IMR-90 (cell line): ENCODE measurements around the gene KRT35. TPM values are rescaled to one million over a fixed set of nuclear protein-coding genes. Genes with fewer than 3 reads are reported as not detected.
A peak's percentile ranks its signal among the peaks of the same experiment; 100 is the strongest.

ENCODE experiments used
- ATAC-seq: fragments of 200-7000 bp; cut with Tn5 transposase; 2 replicates; pipeline ENCODE4 v1.9.1; 2020; ENCODE audit warnings: low read depth, mild to moderate bottlenecking, moderate library complexity
- BruUV-seq: library from RNA; stranded (reverse); fragments of 400-500 nt; replicated peaks from 2 replicates; lab custom pipeline; 2021; lab: Mats Ljungman, UMichigan
- CTCF ChIA-PET: fragments of 300-600 bp; formaldehyde crosslinking; extraction: SDS; loops from one replicate; lab custom pipeline; 2021; ENCODE audit warnings: antibody characterized with exemption; lab: Yijun Ruan, JAX
- POLR2A ChIA-PET: fragments of 300-600 bp; sonication (Branson Sonifier 250); formaldehyde crosslinking; loops from one replicate; lab custom pipeline; 2022; ENCODE audit warnings: antibody characterized with exemption; ENCODE audit not compliant: unreplicated experiment; lab: Charles Lee
- DNase-seq: peaks from one replicate; pipeline ENCODE4 v3.0.0; 2013
- H2AFZ ChIP-seq: replicated peaks from 2 replicates; pipeline ENCODE3; 2013; ENCODE audit warnings: low read length, mild to moderate bottlenecking; ENCODE audit not compliant: poor library complexity
- H2AK5ac ChIP-seq: 2 replicates; pipeline ENCODE4 v1.6.1; 2013; ENCODE audit warnings: low read depth, low read length, inconsistent platforms
- H2AK9ac ChIP-seq: replicated peaks from 2 replicates; pipeline ENCODE3; 2013; ENCODE audit warnings: mild to moderate bottlenecking, low read depth, low read length, moderate library complexity; ENCODE audit not compliant: poor library complexity
- H2BK120ac ChIP-seq: 2 replicates; pipeline ENCODE4 v1.6.1; 2013; ENCODE audit warnings: low read depth, low read length, inconsistent platforms
- H2BK15ac ChIP-seq: 3 replicates; pipeline ENCODE4 v1.6.1; 2013; ENCODE audit warnings: low read depth, low read length, inconsistent platforms
- H2BK20ac ChIP-seq: 2 replicates; pipeline ENCODE4 v1.6.1; 2013; ENCODE audit warnings: low read depth, mild to moderate bottlenecking, inconsistent platforms, low read length, moderate library complexity
- H2BK5ac ChIP-seq: 2 replicates; pipeline ENCODE4 v1.6.1; 2013; ENCODE audit warnings: mild to moderate bottlenecking, low read depth, low read length, inconsistent platforms; ENCODE audit not compliant: poor library complexity, severe bottlenecking
- H3K14ac ChIP-seq: replicated peaks from 2 replicates; pipeline ENCODE4 v1.6.1; 2013; ENCODE audit warnings: low read depth, low read length, inconsistent platforms
- H3K18ac ChIP-seq: 2 replicates; pipeline ENCODE4 v1.6.1; 2013; ENCODE audit warnings: low read depth, low read length, control low read depth
- H3K23ac ChIP-seq: 2 replicates; pipeline ENCODE4 v1.6.1; 2013; ENCODE audit warnings: low read depth, low read length, inconsistent platforms
- H3K27ac ChIP-seq: 2 replicates; pipeline ENCODE4 v1.5.1; 2013; ENCODE audit warnings: mild to moderate bottlenecking, control low read depth, low read length; ENCODE audit not compliant: insufficient read depth
- H3K27me3 ChIP-seq: 2 replicates; pipeline ENCODE4 v1.6.1; 2013; ENCODE audit warnings: low read length; ENCODE audit not compliant: control insufficient read depth, insufficient read depth
- H3K36me3 ChIP-seq: 2 replicates; pipeline ENCODE4 v1.6.1; 2013; ENCODE audit warnings: low read length, mixed read lengths; ENCODE audit not compliant: control insufficient read depth, insufficient read depth
- H3K4ac ChIP-seq: 2 replicates; pipeline ENCODE4 v1.6.1; 2013; ENCODE audit warnings: low read depth, low read length, inconsistent platforms
- H3K4me1 ChIP-seq: 2 replicates; pipeline ENCODE4 v1.6.1; 2013; ENCODE audit warnings: low read length, mixed read lengths; ENCODE audit not compliant: control insufficient read depth, insufficient read depth
- H3K4me2 ChIP-seq: 2 replicates; pipeline ENCODE4 v1.6.1; 2013; ENCODE audit warnings: low read depth, mild to moderate bottlenecking, control low read depth, low read length, moderate library complexity
- H3K4me3 ChIP-seq: 2 replicates; pipeline ENCODE4 v1.5.1; 2013; ENCODE audit warnings: low read depth, mild to moderate bottlenecking, control low read depth, low read length, moderate library complexity; ENCODE audit not compliant: insufficient read depth
- H3K56ac ChIP-seq: 2 replicates; pipeline ENCODE4 v1.6.1; 2013; ENCODE audit warnings: low read length, inconsistent platforms; ENCODE audit not compliant: insufficient read depth; ENCODE audit errors: extremely low read depth
- H3K79me1 ChIP-seq, 2 experiments: 2 replicates each; pipeline ENCODE4 v1.6.1; 2013; ENCODE audit warnings: low read length in 2 of 2, inconsistent platforms in 1 of 2, low read depth in 1 of 2
- H3K9ac ChIP-seq: 2 replicates; pipeline ENCODE4 v1.6.1; 2013; ENCODE audit warnings: low read depth, low read length, control low read depth
- H3K9me1 ChIP-seq: 2 replicates; pipeline ENCODE4 v1.6.1; 2013; ENCODE audit warnings: low read length, inconsistent platforms; ENCODE audit not compliant: insufficient read depth
- H3K9me3 ChIP-seq: 2 replicates; pipeline ENCODE4 v1.6.1; 2013; ENCODE audit warnings: low read length; ENCODE audit not compliant: control insufficient read depth, insufficient read depth
- H4K20me1 ChIP-seq: 2 replicates; pipeline ENCODE4 v1.6.1; 2013; ENCODE audit warnings: low read length, inconsistent platforms; ENCODE audit not compliant: insufficient read depth
- H4K5ac ChIP-seq: 2 replicates; pipeline ENCODE4 v1.6.1; 2013; ENCODE audit warnings: mild to moderate bottlenecking, low read depth, low read length, control low read depth
- H4K8ac ChIP-seq, 2 experiments: 2 replicates each; pipeline ENCODE4 v1.6.1; 2013; ENCODE audit warnings: low read depth in 2 of 2, low read length in 2 of 2, control low read depth in 1 of 2, inconsistent platforms in 1 of 2
- H4K91ac ChIP-seq: 2 replicates; pipeline ENCODE4 v1.6.1; 2013; ENCODE audit warnings: low read depth, low read length, inconsistent platforms; ENCODE audit not compliant: insufficient read depth
- BHLHE40 ChIP-seq: fragments of 150-350 bp; IDR thresholded peaks from 2 replicates; pipeline ENCODE4 v1.6.1; 2016; ENCODE audit warnings: mild to moderate bottlenecking, low read depth, low read length
- CEBPB ChIP-seq: IDR thresholded peaks from 2 replicates; pipeline ENCODE4 v1.6.1; 2012; ENCODE audit warnings: low read depth, low read length, improper control_type of control experiment
- MXI1 ChIP-seq: IDR thresholded peaks from 2 replicates; pipeline ENCODE4 v1.6.1; 2012; ENCODE audit warnings: low read depth, mild to moderate bottlenecking, low read length, moderate library complexity, borderline replicate concordance
- POLR2A ChIP-seq: IDR thresholded peaks from 2 replicates; pipeline ENCODE4 v1.6.1; 2012; ENCODE audit warnings: mild to moderate bottlenecking, low read depth, low read length
- RAD21 ChIP-seq: IDR thresholded peaks from 2 replicates; pipeline ENCODE4 v1.6.1; 2012; ENCODE audit warnings: low read length, improper control_type of control experiment
- RCOR1 ChIP-seq: IDR thresholded peaks from 2 replicates; pipeline ENCODE4 v1.6.1; 2012; ENCODE audit warnings: mild to moderate bottlenecking, low read length, improper control_type of control experiment; ENCODE audit not compliant: insufficient replicate concordance
- WGBS, 2 experiments: methylation state at CpG; one replicate each; pipeline versions ENCODE4 v1.1.5 to v1.1.7; 2013; ENCODE audit warnings: missing lambda C conversion rate in 2 of 2; ENCODE audit not compliant: insufficient read length in 1 of 2; ENCODE audit errors: extremely low coverage in 2 of 2; 5-methylcytosine and 5-hydroxymethylcytosine counted together
- dilution Hi-C: fragments of 300-500 bp; cut with HindIII; formaldehyde crosslinking; loops from one replicate; pipeline ENCODE4 v1.14.3; 2018; ENCODE audit warnings: low sequenced_read_pairs; ENCODE audit not compliant: unreplicated experiment
- in situ Hi-C: fragments of 300-500 bp; cut with MboI; formaldehyde crosslinking; loops from 3 replicates; pipeline ENCODE4 v1.14.3; 2019; ENCODE audit warnings: low sequenced_read_pairs, inconsistent platforms, mixed read lengths
- intact Hi-C: fragments of 100-400 bp; cut with micrococcal nuclease; formaldehyde crosslinking; loops from 2 replicates; pipeline ENCODE4 v1.10.0; 2022
- polyA plus RNA-seq, 3 experiments: library from polyadenylated mRNA; depleted of rRNA; stranded (reverse); fragments of >200 nt; gene quantifications; 2 replicates each; pipeline ENCODE4 v1.2.3, GENCODE V29; 2012; ENCODE audit warnings: low replicate concordance in 1 of 3
- total RNA-seq: library from RNA; depleted of rRNA; stranded (reverse); fragments of >200 nt; gene quantifications from 2 replicates; pipeline ENCODE4 v1.2.3, GENCODE V29; 2012
- TF ChIP-seq, protein P1 (sequence below): fragments of 150-350 bp; IDR thresholded peaks from 2 replicates; pipeline ENCODE4 v1.6.1; 2016; ENCODE audit warnings: low read depth, mild to moderate bottlenecking, low read length, moderate library complexity, borderline replicate concordance
- TF ChIP-seq, protein P2 (sequence below): conservative IDR thresholded peaks from 2 replicates; pipeline ENCODE4 v1.5.1; 2012; ENCODE audit warnings: mild to moderate bottlenecking, low read depth, low read length, improper control_type of control experiment

KRT35 gene
- total and polyA plus RNA-seq, 2 of the 4 experiments (the other 2 are of a cell fraction): not detected

DNA sequence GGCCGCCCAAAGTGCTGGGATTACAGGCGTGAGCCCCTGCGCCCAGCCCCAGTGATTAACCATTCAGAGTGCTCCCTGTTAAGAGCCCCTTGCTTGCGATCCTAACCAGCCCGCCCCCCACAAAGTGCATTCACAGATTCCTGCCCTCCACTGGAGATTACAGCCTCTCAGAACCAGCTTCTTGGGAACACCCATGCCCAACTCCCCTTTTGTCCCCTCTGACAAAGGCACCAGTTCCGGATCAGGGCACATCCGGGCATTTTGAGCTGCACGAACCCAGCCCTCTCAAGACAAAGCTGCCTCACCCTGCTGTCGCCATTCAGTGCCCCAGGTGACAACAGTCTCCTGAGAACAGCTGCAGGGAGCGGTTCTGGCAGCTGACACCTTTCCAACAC, 48.0 kb upstream of the KRT35 start:
- no peak overlapping the region for H3K4me2 ChIP-seq
- H2BK20ac ChIP-seq: peak overlapping the region; percentile 62
- H3K23ac ChIP-seq: no peak overlapping the region
- H3K27me3 ChIP-seq: peaks cover 2% of the 10 kb centered on the region; the same call in 1 of the 2 replicates
- H3K4me3 ChIP-seq: no peak overlapping the region
- H3K36me3 ChIP-seq: no peaks in the 10 kb centered on the region
- TF ChIP-seq CEBPB (no peak), POLR2A (no peak), MXI1 (no peak), BHLHE40 (no peak), RAD21 (no peak), RCOR1 (no peak)
- TF ChIP-seq, protein P1, sequence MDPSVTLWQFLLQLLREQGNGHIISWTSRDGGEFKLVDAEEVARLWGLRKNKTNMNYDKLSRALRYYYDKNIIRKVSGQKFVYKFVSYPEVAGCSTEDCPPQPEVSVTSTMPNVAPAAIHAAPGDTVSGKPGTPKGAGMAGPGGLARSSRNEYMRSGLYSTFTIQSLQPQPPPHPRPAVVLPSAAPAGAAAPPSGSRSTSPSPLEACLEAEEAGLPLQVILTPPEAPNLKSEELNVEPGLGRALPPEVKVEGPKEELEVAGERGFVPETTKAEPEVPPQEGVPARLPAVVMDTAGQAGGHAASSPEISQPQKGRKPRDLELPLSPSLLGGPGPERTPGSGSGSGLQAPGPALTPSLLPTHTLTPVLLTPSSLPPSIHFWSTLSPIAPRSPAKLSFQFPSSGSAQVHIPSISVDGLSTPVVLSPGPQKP: no peak
- TF ChIP-seq, protein P2, sequence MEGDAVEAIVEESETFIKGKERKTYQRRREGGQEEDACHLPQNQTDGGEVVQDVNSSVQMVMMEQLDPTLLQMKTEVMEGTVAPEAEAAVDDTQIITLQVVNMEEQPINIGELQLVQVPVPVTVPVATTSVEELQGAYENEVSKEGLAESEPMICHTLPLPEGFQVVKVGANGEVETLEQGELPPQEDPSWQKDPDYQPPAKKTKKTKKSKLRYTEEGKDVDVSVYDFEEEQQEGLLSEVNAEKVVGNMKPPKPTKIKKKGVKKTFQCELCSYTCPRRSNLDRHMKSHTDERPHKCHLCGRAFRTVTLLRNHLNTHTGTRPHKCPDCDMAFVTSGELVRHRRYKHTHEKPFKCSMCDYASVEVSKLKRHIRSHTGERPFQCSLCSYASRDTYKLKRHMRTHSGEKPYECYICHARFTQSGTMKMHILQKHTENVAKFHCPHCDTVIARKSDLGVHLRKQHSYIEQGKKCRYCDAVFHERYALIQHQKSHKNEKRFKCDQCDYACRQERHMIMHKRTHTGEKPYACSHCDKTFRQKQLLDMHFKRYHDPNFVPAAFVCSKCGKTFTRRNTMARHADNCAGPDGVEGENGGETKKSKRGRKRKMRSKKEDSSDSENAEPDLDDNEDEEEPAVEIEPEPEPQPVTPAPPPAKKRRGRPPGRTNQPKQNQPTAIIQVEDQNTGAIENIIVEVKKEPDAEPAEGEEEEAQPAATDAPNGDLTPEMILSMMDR: no peak
- H2BK5ac ChIP-seq: no peak overlapping the region
- no peak overlapping the region for H3K27ac ChIP-seq
- no peak for DNase-seq
- peak overlapping the region; percentile 33; the same call in 1 of the 2 replicates for H3K14ac ChIP-seq
- peak overlapping the region; percentile 39; the same call in 1 of the 2 replicates for H4K91ac ChIP-seq
- no peaks in the 10 kb centered on the region for H4K20me1 ChIP-seq
- POLR2A ChIA-PET: no interaction called here
- no peaks in the 10 kb centered on the region for H3K79me1 ChIP-seq
- peak overlapping the region; percentile 67; the same call in 1 of the 2 replicates for H2BK120ac ChIP-seq
- peak overlapping the region; percentile 60; the same call in 1 of the 2 replicates for H3K4ac ChIP-seq
- H3K4me1 ChIP-seq: peaks cover 11% of the 10 kb centered on the region
- H2AK5ac ChIP-seq: peak overlapping the region; percentile 75
- intact Hi-C loops: no loop called here
- WGBS, 2 experiments: 95% methylated on average over 6 of the region's 10 CpGs; no CpG with 5 or more reads in 1 of the 2 experiments
- no peak overlapping the region for H3K56ac ChIP-seq
- CTCF ChIA-PET: interaction anchor here (1.6 kb wide), 1 partner anchor 20 kb away, joined by 5 read pairs; no protein-coding TSS in a partner anchor
- no peak for ATAC-seq
- H2BK15ac ChIP-seq: peak overlapping the region; percentile 54; the same call in 1 of the 3 replicates
- H3K9ac ChIP-seq: no peak overlapping the region
- H4K5ac ChIP-seq: no peak overlapping the region
- dilution Hi-C loops: no loop called here
- H3K18ac ChIP-seq: no peak overlapping the region
- H3K9me1 ChIP-seq: peaks cover 17% of the 10 kb centered on the region
- BruUV-seq: no TSS peak
- H2AK9ac ChIP-seq: peak overlapping the region; percentile 86
- in situ Hi-C loops: no loop called here
- H3K9me3 ChIP-seq: no peaks in the 10 kb centered on the region
- H4K8ac ChIP-seq: 0 out of 4 replicates have a peak overlapping the region, but pooled peaks of 1 of the 2 experiments have one; percentile 19
- H2AFZ ChIP-seq: no peak overlapping the region
